NCI-H748 (cell line): ENCODE data around the gene EFHD1.

Source experiments
- DNase-seq: peaks from one replicate; lab custom pipeline; 2025; ENCODE audit not compliant: unreplicated experiment; lab: John Stamatoyannopoulos, UW

The EFHD1 gene

GRCh38 chr2:232633413-232634205 is at the start of gene EFHD1:
Gene EFHD1, plus strand, starts transcription at chr2:232633604. Its CDS starts 101 bp downstream, at chr2:232633705.
- peak; percentile 84 for DNase-seq

- peak; percentile 11 for DNase-seq
Observed at GRCh38 chr2:232584238-232584637, 49.2 kb upstream of the EFHD1 start.

- no peak for DNase-seq
Observed at GRCh38 chr2:232586943-232587505, 46.4 kb upstream of the EFHD1 start.

GRCh38 chr2:232587512-232587911 is 45.9 kb upstream of the EFHD1 start:
- no peak for DNase-seq

GRCh38 chr2:232588031-232588430 is 45.4 kb upstream of the EFHD1 start:
- no peak for DNase-seq

- no peak for DNase-seq
Observed at GRCh38 chr2:232588680-232589585, 44.5 kb upstream of the EFHD1 start.

- no peak for DNase-seq
Observed at GRCh38 chr2:232592772-232593395, 40.5 kb upstream of the EFHD1 start.

GRCh38 chr2:232593982-232594381 is 39.4 kb upstream of the EFHD1 start:
- DNase-seq = no peak

- DNase-seq = no peak
Observed at GRCh38 chr2:232597362-232598079, 35.9 kb upstream of the EFHD1 start.

- DNase-seq = no peak
Observed at GRCh38 chr2:232598293-232598692, 35.1 kb upstream of the EFHD1 start.

- no peak for DNase-seq
Observed at GRCh38 chr2:232600053-232600773, 33.2 kb upstream of the EFHD1 start.

GRCh38 chr2:232603283-232603682 is 30.1 kb upstream of the EFHD1 start:
- DNase-seq = no peak

- DNase-seq = no peak
Observed at GRCh38 chr2:232604535-232604934, 28.9 kb upstream of the EFHD1 start.

- DNase-seq = no peak
Observed at GRCh38 chr2:232607011-232607410, 26.4 kb upstream of the EFHD1 start.

GRCh38 chr2:232609607-232610006 is 23.8 kb upstream of the EFHD1 start:
- no peak for DNase-seq

GRCh38 chr2:232610081-232610480 is 23.3 kb upstream of the EFHD1 start:
- no peak for DNase-seq

GRCh38 chr2:232611061-232611460 is 22.3 kb upstream of the EFHD1 start:
- DNase-seq = no peak

GRCh38 chr2:232611559-232612218 is 21.7 kb upstream of the EFHD1 start:
- DNase-seq = peak; percentile 55

GRCh38 chr2:232613538-232614134 is 19.8 kb upstream of the EFHD1 start:
- no peak for DNase-seq
